ENCODE measurements around the gene ERCC1.

The ERCC1 gene

GRCh38 chr19:45407091-45407375 is 16.7 kb downstream of the ERCC1 start:
- H3K27ac ChIP-seq (ENCODE audit: low read depth, low read length) = peak overlapping the region; percentile 83; the same call in 1 of the 2 replicates
- TF ChIP-seq EZH2phosphoT487 (IDR thresholded peaks at IDR 0.05; ENCODE audit: borderline replicate concordance, low read length) (no peak), CTCF (IDR thresholded peaks at IDR 0.05; ENCODE audit: low read depth, low read length, poor library complexity, severe bottlenecking) (no peak)

GRCh38 chr19:45406226-45407090 is 17.3 kb downstream of the ERCC1 start, which contains the start of gene POLR1G:
POLR1G (plus strand) TSS chr19:45406644; CDS start chr19:45406697, 53 bp downstream.
- peaks cover 31% of the 10 kb centered on the region for H3K79me2 ChIP-seq (ENCODE audit: control insufficient read depth, low read length)
- H3K27me3 ChIP-seq (ENCODE audit: control insufficient read depth, low read length) = peaks cover 12% of the 10 kb centered on the region
- peak within 1 kb of the TSS; percentile 95 for H3K4me3 ChIP-seq (ENCODE audit: low read length)
- no peaks in the 10 kb centered on the region for H3K9me2 ChIP-seq (replicated peaks; ENCODE audit: control insufficient read depth, low read length)
- peaks cover 28% of the 10 kb centered on the region for H3K36me3 ChIP-seq (ENCODE audit: control insufficient read depth, low read length)
- H3K4me1 ChIP-seq (ENCODE audit: control insufficient read depth, low read length) = peaks cover 52% of the 10 kb centered on the region
- H3K9me3 ChIP-seq (ENCODE audit: control insufficient read depth, insufficient read depth, low read length) = no peaks in the 10 kb centered on the region
- peaks cover 12% of the 10 kb centered on the region; the same call in 1 of the 2 replicates for H3F3A ChIP-seq (ENCODE audit: control insufficient read depth, insufficient read depth)
- no peak for TF ChIP-seq EZH2phosphoT487 (IDR thresholded peaks at IDR 0.05; ENCODE audit: borderline replicate concordance, low read length)
- peak; percentile 22 for TF ChIP-seq CTCF (IDR thresholded peaks at IDR 0.05; ENCODE audit: low read depth, low read length, poor library complexity, severe bottlenecking)
- H3K27ac ChIP-seq (ENCODE audit: low read depth, low read length) = peak within 1 kb of the TSS; percentile 83
- peak within 1 kb of the TSS; percentile 91 for H3K4me2 ChIP-seq (ENCODE audit: low read length)
- no peaks in the 10 kb centered on the region for H4K20me1 ChIP-seq (ENCODE audit: control insufficient read depth, insufficient read depth, low read depth, low read length)

More at GRCh38 chr19:45407091-45407375, 16.7 kb downstream of the ERCC1 start:
- Histone ChIP-seq H3K79me2 (ENCODE audit: control insufficient read depth, low read length) (peaks cover 31% of the 10 kb centered on the region), H3F3A (ENCODE audit: control insufficient read depth, insufficient read depth) (peaks cover 10% of the 10 kb centered on the region; the same call in 1 of the 2 replicates), H3K4me1 (ENCODE audit: control insufficient read depth, low read length) (peaks cover 52% of the 10 kb centered on the region), H3K9me3 (ENCODE audit: control insufficient read depth, insufficient read depth, low read length) (no peaks in the 10 kb centered on the region), H3K27me3 (ENCODE audit: control insufficient read depth, low read length) (peaks cover 12% of the 10 kb centered on the region), H4K20me1 (ENCODE audit: control insufficient read depth, insufficient read depth, low read depth, low read length) (no peaks in the 10 kb centered on the region), H3K36me3 (ENCODE audit: control insufficient read depth, low read length) (peaks cover 29% of the 10 kb centered on the region), H3K4me3 (ENCODE audit: low read length) (peak overlapping the region; percentile 95), H3K9me2 (replicated peaks; ENCODE audit: control insufficient read depth, low read length) (no peaks in the 10 kb centered on the region), H3K4me2 (ENCODE audit: low read length) (peak overlapping the region; percentile 91)

GRCh38 chr19:45405435-45406225 is 18.1 kb downstream of the ERCC1 start:
- peak overlapping the region; percentile 91 for H3K4me2 ChIP-seq (ENCODE audit: low read length)
- peaks cover 12% of the 10 kb centered on the region; the same call in 1 of the 2 replicates for H3F3A ChIP-seq (ENCODE audit: control insufficient read depth, insufficient read depth)
- no peaks in the 10 kb centered on the region for H3K9me2 ChIP-seq (replicated peaks; ENCODE audit: control insufficient read depth, low read length)
- peak overlapping the region; percentile 83 for H3K27ac ChIP-seq (ENCODE audit: low read depth, low read length)
- no peaks in the 10 kb centered on the region for H4K20me1 ChIP-seq (ENCODE audit: control insufficient read depth, insufficient read depth, low read depth, low read length)
- peaks cover 52% of the 10 kb centered on the region for H3K4me1 ChIP-seq (ENCODE audit: control insufficient read depth, low read length)
- H3K79me2 ChIP-seq (ENCODE audit: control insufficient read depth, low read length) = peaks cover 31% of the 10 kb centered on the region
- H3K36me3 ChIP-seq (ENCODE audit: control insufficient read depth, low read length) = peaks cover 20% of the 10 kb centered on the region
- H3K27me3 ChIP-seq (ENCODE audit: control insufficient read depth, low read length) = peaks cover 12% of the 10 kb centered on the region
- H3K4me3 ChIP-seq (ENCODE audit: low read length) = peak overlapping the region; percentile 95
- no peaks in the 10 kb centered on the region for H3K9me3 ChIP-seq (ENCODE audit: control insufficient read depth, insufficient read depth, low read length)
- TF ChIP-seq CTCF (IDR thresholded peaks at IDR 0.05; ENCODE audit: low read depth, low read length, poor library complexity, severe bottlenecking) (no peak), EZH2phosphoT487 (IDR thresholded peaks at IDR 0.05; ENCODE audit: borderline replicate concordance, low read length) (no peak)

Measured in DOHH2 (cell line).